Measurements from ENCODE around the gene RACGAP1.

The RACGAP1 gene

DNA sequence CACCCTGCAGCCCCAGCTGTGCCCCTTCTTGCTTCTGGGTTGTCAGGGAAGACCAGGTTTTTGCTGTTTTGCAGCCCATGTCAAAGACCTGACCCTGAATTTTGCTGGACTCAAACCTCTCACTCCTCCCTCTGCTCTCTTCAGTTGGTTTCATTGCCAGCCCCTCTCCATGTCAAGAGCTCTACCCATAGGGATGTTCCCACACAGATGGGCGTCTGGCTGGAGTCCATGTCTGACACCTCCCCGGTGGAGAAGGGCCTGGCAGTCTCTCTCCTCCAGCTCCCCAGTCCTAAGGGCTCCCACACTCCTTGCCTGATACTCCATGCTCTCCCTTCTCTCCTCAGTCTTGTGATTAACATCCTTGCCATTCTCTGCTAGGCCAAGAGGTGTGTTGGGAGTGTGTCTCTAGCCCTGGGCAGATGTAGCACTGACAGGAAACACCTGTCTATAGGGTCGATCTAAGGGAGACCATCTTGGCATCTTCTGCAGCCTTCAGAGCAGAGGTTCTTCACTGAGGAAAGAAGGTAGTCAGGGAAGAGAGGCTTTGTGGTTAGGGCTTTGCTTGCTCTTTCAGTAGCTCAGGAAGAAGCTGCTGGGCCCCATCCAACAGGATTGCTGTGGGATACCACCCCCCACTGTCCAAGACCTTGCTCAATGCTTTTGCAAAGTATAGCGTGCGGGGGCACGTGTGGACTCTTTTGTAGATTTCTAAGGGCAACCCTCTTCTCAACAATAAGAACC, 36.8 kb upstream of the RACGAP1 start:
- no peak overlapping the region for H3K4me3 Mint-ChIP-seq

DNA sequence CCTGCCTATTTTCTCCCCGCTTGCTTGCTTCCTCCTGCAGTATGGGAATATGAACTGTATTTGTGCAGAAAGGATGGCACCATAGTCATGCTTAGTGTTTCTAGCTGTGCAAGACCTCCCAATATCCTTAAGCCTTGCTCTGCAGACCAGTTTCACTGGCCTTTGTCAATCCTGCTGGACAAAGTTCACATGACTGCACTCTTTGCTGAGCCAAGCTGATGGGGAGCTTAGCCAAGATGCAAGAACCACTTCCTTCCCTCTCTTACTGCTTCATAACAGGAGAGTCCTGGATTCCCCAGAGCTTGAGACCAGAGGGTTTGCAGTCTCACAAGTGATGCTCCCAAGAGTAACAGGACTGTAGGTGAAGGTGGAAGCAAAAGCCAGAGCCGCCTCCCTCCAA, 35.9 kb upstream of the RACGAP1 start:
- Mint-ChIP-seq H3K27ac (no peak overlapping the region), H3K27me3 (ENCODE audit: low read depth, poor library complexity) (peaks cover 46% of the 10 kb centered on the region), H3K9me3 (no peaks in the 10 kb centered on the region), H3K36me3 (ENCODE audit: low read depth) (peaks cover 20% of the 10 kb centered on the region), H3K4me1 (peaks cover 28% of the 10 kb centered on the region), H3K4me3 (no peak overlapping the region)
- no peak for DNase-seq
- TF ChIP-seq, protein P1, sequence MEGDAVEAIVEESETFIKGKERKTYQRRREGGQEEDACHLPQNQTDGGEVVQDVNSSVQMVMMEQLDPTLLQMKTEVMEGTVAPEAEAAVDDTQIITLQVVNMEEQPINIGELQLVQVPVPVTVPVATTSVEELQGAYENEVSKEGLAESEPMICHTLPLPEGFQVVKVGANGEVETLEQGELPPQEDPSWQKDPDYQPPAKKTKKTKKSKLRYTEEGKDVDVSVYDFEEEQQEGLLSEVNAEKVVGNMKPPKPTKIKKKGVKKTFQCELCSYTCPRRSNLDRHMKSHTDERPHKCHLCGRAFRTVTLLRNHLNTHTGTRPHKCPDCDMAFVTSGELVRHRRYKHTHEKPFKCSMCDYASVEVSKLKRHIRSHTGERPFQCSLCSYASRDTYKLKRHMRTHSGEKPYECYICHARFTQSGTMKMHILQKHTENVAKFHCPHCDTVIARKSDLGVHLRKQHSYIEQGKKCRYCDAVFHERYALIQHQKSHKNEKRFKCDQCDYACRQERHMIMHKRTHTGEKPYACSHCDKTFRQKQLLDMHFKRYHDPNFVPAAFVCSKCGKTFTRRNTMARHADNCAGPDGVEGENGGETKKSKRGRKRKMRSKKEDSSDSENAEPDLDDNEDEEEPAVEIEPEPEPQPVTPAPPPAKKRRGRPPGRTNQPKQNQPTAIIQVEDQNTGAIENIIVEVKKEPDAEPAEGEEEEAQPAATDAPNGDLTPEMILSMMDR (IDR thresholded peaks at IDR 0.05): no peak

More for the DNA sequence above, 36.8 kb upstream of the RACGAP1 start:
- TF ChIP-seq, protein P1 (IDR thresholded peaks at IDR 0.05): no peak
- Mint-ChIP-seq H3K27me3 (ENCODE audit: low read depth, poor library complexity) (peaks cover 36% of the 10 kb centered on the region), H3K9me3 (no peaks in the 10 kb centered on the region), H3K36me3 (ENCODE audit: low read depth) (peaks cover 20% of the 10 kb centered on the region), H3K27ac (no peak overlapping the region), H3K4me1 (peaks cover 19% of the 10 kb centered on the region)
- no peak for DNase-seq

DNA sequence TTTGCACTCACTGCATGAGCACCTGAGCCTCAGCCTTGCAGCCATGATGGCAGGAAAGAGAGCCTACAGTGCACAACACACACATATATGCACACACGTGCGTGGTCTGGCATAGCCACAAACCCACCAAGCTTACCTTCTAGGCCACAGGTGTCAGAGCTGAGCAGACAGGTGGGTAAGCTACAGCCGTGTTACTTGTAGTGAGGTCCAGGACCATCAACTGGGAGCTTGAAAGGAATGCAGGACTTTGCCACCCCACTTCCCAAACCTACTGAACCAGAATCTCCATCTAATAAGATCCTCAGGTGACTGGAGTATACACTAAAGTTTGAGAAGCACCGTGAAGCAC, 34.8 kb upstream of the RACGAP1 start:
- TF ChIP-seq, protein P1 (IDR thresholded peaks at IDR 0.05): no peak
- no peak overlapping the region for H3K4me3 Mint-ChIP-seq
- H3K27me3 Mint-ChIP-seq (ENCODE audit: low read depth, poor library complexity): peaks cover 50% of the 10 kb centered on the region
- no peak overlapping the region for H3K27ac Mint-ChIP-seq
- H3K9me3 Mint-ChIP-seq: no peaks in the 10 kb centered on the region
- peaks cover 35% of the 10 kb centered on the region for H3K4me1 Mint-ChIP-seq
- no peak for DNase-seq
- peaks cover 20% of the 10 kb centered on the region for H3K36me3 Mint-ChIP-seq (ENCODE audit: low read depth)

DNA sequence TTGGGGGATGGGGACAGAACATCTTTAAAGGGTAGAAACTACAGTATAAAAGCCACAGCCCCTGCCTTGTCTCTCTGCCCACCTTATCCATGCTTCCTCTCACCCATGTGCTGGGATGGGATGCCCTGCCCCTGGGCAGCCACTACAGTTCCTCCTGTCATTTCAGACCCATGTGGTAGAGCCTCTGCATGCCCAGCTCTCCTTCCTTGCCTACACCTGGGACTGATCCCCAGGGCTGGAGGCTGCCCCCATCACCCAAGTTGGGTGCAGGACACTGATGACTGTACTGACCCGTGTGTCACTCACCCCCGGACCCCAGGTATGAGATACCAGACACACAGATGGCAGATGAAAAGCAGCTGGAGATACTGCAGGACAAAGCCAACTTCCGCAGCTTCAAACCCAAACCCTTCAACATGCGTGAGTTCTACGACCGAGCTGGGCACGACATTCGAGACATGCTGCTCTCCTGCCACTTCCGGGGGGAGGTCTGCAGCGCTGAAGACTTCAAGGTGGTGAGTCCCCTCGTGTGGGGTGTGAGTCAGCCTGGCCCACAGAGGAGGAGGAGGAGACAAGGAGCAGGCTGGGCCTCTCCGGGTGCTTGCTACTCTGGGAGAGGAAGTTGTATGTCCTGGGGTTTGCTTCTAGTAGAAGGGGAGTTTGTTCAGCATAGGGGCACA, 34.3 kb upstream of the RACGAP1 start:
- no peaks in the 10 kb centered on the region for H3K9me3 Mint-ChIP-seq
- peaks cover 20% of the 10 kb centered on the region for H3K36me3 Mint-ChIP-seq (ENCODE audit: low read depth)
- peak overlapping the region; percentile 74 for H3K4me3 Mint-ChIP-seq
- H3K4me1 Mint-ChIP-seq: peaks cover 35% of the 10 kb centered on the region
- DNase-seq: no peak
- peaks cover 51% of the 10 kb centered on the region for H3K27me3 Mint-ChIP-seq (ENCODE audit: low read depth, poor library complexity)
- no peak overlapping the region for H3K27ac Mint-ChIP-seq
- TF ChIP-seq, protein P1 (IDR thresholded peaks at IDR 0.05): no peak

DNA sequence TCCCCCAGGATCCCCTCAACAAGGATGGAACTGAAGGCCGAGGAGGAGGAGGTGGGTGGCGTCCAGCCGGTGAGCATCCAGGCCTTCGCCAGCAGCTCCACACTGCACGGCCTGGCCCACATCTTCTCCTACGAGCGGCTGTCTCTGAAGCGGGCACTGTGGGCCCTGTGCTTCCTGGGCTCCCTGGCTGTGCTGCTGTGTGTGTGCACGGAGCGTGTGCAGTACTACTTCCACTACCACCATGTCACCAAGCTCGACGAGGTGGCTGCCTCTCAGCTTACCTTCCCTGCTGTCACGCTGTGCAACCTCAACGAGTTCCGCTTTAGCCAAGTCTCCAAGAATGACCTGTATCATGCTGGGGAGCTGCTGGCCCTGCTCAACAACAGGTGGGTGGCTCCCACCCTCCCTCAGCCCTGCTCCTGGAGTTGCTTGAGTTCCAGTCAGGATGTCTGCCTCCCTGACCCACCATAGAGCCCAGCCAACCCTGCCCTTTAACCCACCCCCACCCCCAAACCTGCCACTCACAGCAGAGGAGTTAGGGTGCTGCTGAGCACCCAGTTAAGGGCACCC, 33.5 kb upstream of the RACGAP1 start:
- Mint-ChIP-seq H3K27ac (no peak overlapping the region), H3K4me1 (peaks cover 35% of the 10 kb centered on the region), H3K9me3 (no peaks in the 10 kb centered on the region), H3K36me3 (ENCODE audit: low read depth) (peaks cover 20% of the 10 kb centered on the region), H3K27me3 (ENCODE audit: low read depth, poor library complexity) (peaks cover 52% of the 10 kb centered on the region), H3K4me3 (peak overlapping the region; percentile 74)
- DNase-seq: no peak
- TF ChIP-seq, protein P1 (IDR thresholded peaks at IDR 0.05): no peak

Data from nephron progenitor cell (in vitro differentiated cells).